HepG2 (cell line): Measurements from ENCODE around the gene SGMS1. TPM values are rescaled to one million over a fixed set of nuclear protein-coding genes. Genes with fewer than 3 reads are reported as not detected.

ENCODE experiments used
- ATAC-seq: fragments of 200-7000 bp; cut with Tn5 transposase; 3 replicates; pipeline ENCODE4 v1.9.1; 2020; ENCODE audit warnings: mild to moderate bottlenecking, moderate library complexity
- BruUV-seq: library from RNA; stranded (reverse); fragments of 400-500 nt; replicated peaks from 2 replicates; lab custom pipeline; 2021; lab: Mats Ljungman, UMichigan
- CTCF ChIA-PET: fragments of 300-600 bp; formaldehyde crosslinking; extraction: SDS; loops from one replicate; lab custom pipeline; 2021; ENCODE audit warnings: low total read pairs, inconsistent platforms, low intra/inter-chr PET ratio; lab: Yijun Ruan, JAX
- POLR2A ChIA-PET: fragments of 350-600 bp; sonication (Branson Sonifier 250); formaldehyde crosslinking; loops from one replicate; lab custom pipeline; 2020; ENCODE audit warnings: antibody characterized with exemption, inconsistent platforms; lab: Yijun Ruan, JAX
- DNase-seq: peaks from one replicate; pipeline ENCODE4 v3.0.0-alpha.2; 2015; ENCODE audit warnings: low spot score
- FAIRE-seq: peaks from 3 replicates; lab custom pipeline; 2011; peaks lifted over from hg19 to GRCh38; lab: Jason Lieb, UNC
- H2AFZ ChIP-seq: one replicate; pipeline ENCODE4 v1.6.1; 2011; ENCODE audit warnings: low read length, inconsistent platforms
- H3K27ac ChIP-seq: fragments of 300-600 bp; 3 replicates; pipeline ENCODE4 v1.8.0; 2011; ENCODE audit warnings: mixed run types, mild to moderate bottlenecking, mixed read lengths, low read length, inconsistent platforms; ENCODE audit not compliant: insufficient read depth; ENCODE audit errors: extremely low read length
- H3K27me3 ChIP-seq, 2 experiments: fragments of 200-600 bp in 1 of 2; 2 replicates in 1 of 2; 3 replicates in 1 of 2; pipeline versions ENCODE4 v1.6.0 to v1.8.0; 2011; ENCODE audit warnings: low read length in 2 of 2, mild to moderate bottlenecking in 2 of 2, moderate library complexity in 2 of 2, inconsistent platforms in 1 of 2; ENCODE audit not compliant: insufficient read depth in 2 of 2, control insufficient read depth in 1 of 2
- H3K36me3 ChIP-seq, 2 experiments: fragments of 200-600 bp in 1 of 2; replicated peaks in 1 of 2; 2 replicates in 1 of 2; 3 replicates in 1 of 2; pipeline versions ENCODE4 v1.5.1 to v1.8.0; 2011; ENCODE audit warnings: low read length in 2 of 2, inconsistent platforms in 1 of 2; ENCODE audit not compliant: insufficient read depth in 2 of 2, control insufficient read depth in 1 of 2
- H3K4me1 ChIP-seq: 2 replicates; pipeline ENCODE4 v1.5.1; 2012; ENCODE audit warnings: low read length, inconsistent platforms; ENCODE audit not compliant: insufficient read depth
- H3K4me2 ChIP-seq: 2 replicates; pipeline ENCODE4 v1.6.0; 2011; ENCODE audit warnings: low read depth, low read length, inconsistent platforms
- H3K4me3 ChIP-seq, 3 experiments: fragments of 200-600 bp in 1 of 3; sonication (generic), shearing (Covaris generic) in 1 of 3; replicated peaks in 1 of 3; 2 replicates each; pipeline ENCODE4 v1.5.1; 2011 to 2016; ENCODE audit warnings: low read length in 3 of 3, inconsistent platforms in 2 of 3, low read depth in 2 of 3, mild to moderate bottlenecking in 2 of 3, control low read depth in 1 of 3, mixed read lengths in 1 of 3; ENCODE audit not compliant: insufficient read depth in 1 of 3
- H3K79me2 ChIP-seq: one replicate; pipeline ENCODE4 v1.6.1; 2011; ENCODE audit warnings: low read length, inconsistent platforms; ENCODE audit not compliant: insufficient read depth
- H3K9ac ChIP-seq: 2 replicates; pipeline ENCODE4 v1.6.0; 2011; ENCODE audit warnings: mild to moderate bottlenecking, low read depth, low read length, inconsistent platforms; ENCODE audit not compliant: insufficient read depth
- H3K9me3 ChIP-seq: 2 replicates; pipeline ENCODE4 v1.5.1; 2012; ENCODE audit warnings: mild to moderate bottlenecking, low read length
- H4K20me1 ChIP-seq: 2 replicates; pipeline ENCODE4 v1.6.0; 2011; ENCODE audit warnings: inconsistent platforms, mild to moderate bottlenecking, low read length, moderate library complexity; ENCODE audit not compliant: insufficient read depth
- ATRX ChIP-seq: sonication (generic); formaldehyde crosslinking; IDR thresholded peaks from 2 replicates; pipeline ENCODE4 v1.4.0; 2020; ENCODE audit warnings: missing genetic modification reagents, borderline replicate concordance
- CEBPG ChIP-seq: IDR thresholded peaks from 2 replicates; pipeline ENCODE4 v1.6.1; 2016
- DMAP1 ChIP-seq: IDR thresholded peaks from 2 replicates; pipeline ENCODE4 v1.6.1; 2016
- GABPA ChIP-seq, 2 experiments: IDR thresholded peaks; 2 replicates each; pipeline ENCODE4 v1.6.1; 2011 to 2016; ENCODE audit warnings: low read depth in 2 of 2, low read length in 1 of 2, missing biosample characterization in 1 of 2, missing genetic modification characterization in 1 of 2
- MAZ ChIP-seq, 2 experiments: sonication (generic) in 1 of 2; formaldehyde crosslinking in 1 of 2; IDR thresholded peaks; 2 replicates each; pipeline versions ENCODE4 v1.5.0 to v1.6.1; 2012 to 2020; ENCODE audit warnings: low read depth in 2 of 2, mild to moderate bottlenecking in 2 of 2, borderline replicate concordance in 1 of 2, improper control_type of control experiment in 1 of 2, low read length in 1 of 2, missing genetic modification reagents in 1 of 2, moderate library complexity in 1 of 2
- MBNL3 ChIP-seq: fragments of 250-450 bp; sonication (Bioruptor Pico); conservative IDR thresholded peaks from 2 replicates; pipeline ENCODE4 v1.8.0; 2022; ENCODE audit warnings: mild to moderate bottlenecking, inconsistent platforms
- SP2 ChIP-seq: sonication (generic); formaldehyde crosslinking; IDR thresholded peaks from 2 replicates; pipeline ENCODE4 v1.5.1; 2020; ENCODE audit warnings: mild to moderate bottlenecking, missing genetic modification reagents
- ZBTB7A ChIP-seq: sonication (generic); formaldehyde crosslinking; IDR thresholded peaks from 2 replicates; pipeline ENCODE4 v1.8.0; 2022; ENCODE audit warnings: mild to moderate bottlenecking, missing genetic modification reagents
- ZBTB8A ChIP-seq: sonication (generic); formaldehyde crosslinking; IDR thresholded peaks from 2 replicates; pipeline ENCODE4 v1.4.0; 2020; ENCODE audit warnings: mild to moderate bottlenecking, low read depth, missing genetic modification reagents, borderline replicate concordance
- ZFP90 ChIP-seq: sonication (generic); formaldehyde crosslinking; IDR thresholded peaks from 2 replicates; pipeline ENCODE4 v1.8.0; 2022; ENCODE audit warnings: missing genetic modification reagents, mild to moderate bottlenecking, inconsistent platforms, borderline replicate concordance
- ZNF124 ChIP-seq: sonication (generic); formaldehyde crosslinking; IDR thresholded peaks from 2 replicates; pipeline ENCODE4 v1.4.0; 2020; ENCODE audit warnings: missing genetic modification reagents
- ZNF17 ChIP-seq: sonication (generic); formaldehyde crosslinking; IDR thresholded peaks from 2 replicates; pipeline ENCODE4 v1.5.0; 2020; ENCODE audit warnings: mild to moderate bottlenecking, missing genetic modification reagents
- ZNF274 ChIP-seq: sonication (generic); formaldehyde crosslinking; IDR thresholded peaks from 2 replicates; pipeline ENCODE4 v1.5.1; 2020; ENCODE audit warnings: mild to moderate bottlenecking, missing genetic modification reagents
- ZNF572 ChIP-seq: sonication (generic); formaldehyde crosslinking; IDR thresholded peaks from 2 replicates; pipeline ENCODE4 v1.5.1; 2020; ENCODE audit warnings: mild to moderate bottlenecking, missing genetic modification reagents
- ZNF619 ChIP-seq: sonication (generic); formaldehyde crosslinking; IDR thresholded peaks from 2 replicates; pipeline ENCODE4 v1.4.0; 2020; ENCODE audit warnings: mild to moderate bottlenecking, missing genetic modification reagents
- ZNF75D ChIP-seq: sonication (generic); formaldehyde crosslinking; IDR thresholded peaks from 2 replicates; pipeline ENCODE4 v1.8.1; 2023; ENCODE audit warnings: missing genetic modification reagents, mild to moderate bottlenecking, borderline replicate concordance
- WGBS: methylation state at CpG from one replicate; pipeline ENCODE4 v1.1.6; 2017; ENCODE audit warnings: low lambda C conversion rate; 5-methylcytosine and 5-hydroxymethylcytosine counted together
- in situ Hi-C: cut with HindIII; loops from 2 replicates; pipeline ENCODE4 v1.10.0; 2017; ENCODE audit warnings: low pct_unique_long_range_greater_than_20kb; ENCODE audit not compliant: extremely low pct_ligation_motif_present
- intact Hi-C: fragments of 100-400 bp; cut with micrococcal nuclease; formaldehyde crosslinking; loops from one replicate; pipeline ENCODE4 v1.10.0; 2022; ENCODE audit not compliant: unreplicated experiment
- polyA plus RNA-seq, 8 experiments: library from polyadenylated mRNA; depleted of rRNA in 3 of 8; stranded (reverse) in 7 of 8; unstranded in 1 of 8; fragments of >200 nt; fragmentation: Illumina TruSeq in 4 of 8; extraction: Trizol in 4 of 8; gene quantifications; 2 replicates each; pipeline versions ENCODE4 v1.2.1 to v1.2.3, GENCODE V29; 2011 to 2016; ENCODE audit warnings: low read depth in 4 of 8, missing spikeins in 1 of 8, mixed read lengths in 1 of 8; ENCODE audit not compliant: insufficient read depth in 1 of 8
- total RNA-seq, 5 experiments: library from RNA; depleted of rRNA; stranded (reverse); fragments of >200 nt; fragmentation: Illumina TruSeq; extraction: Trizol; gene quantifications; 2 replicates each; pipeline ENCODE4 v1.2.3, GENCODE V29; 2016; ENCODE audit warnings: low read depth in 1 of 5
- TF ChIP-seq, protein P1 (sequence below): sonication (generic); formaldehyde crosslinking; IDR thresholded peaks from 2 replicates; pipeline ENCODE4 v1.5.1; 2020; ENCODE audit warnings: mild to moderate bottlenecking, missing genetic modification reagents, moderate library complexity

The SGMS1 gene
- total and polyA plus RNA-seq, 2 of the 13 experiments (the other 11 are each of a cell fraction or from before 2014, with no cell fraction given), result 6.5 to 15.1 TPM

DNA sequence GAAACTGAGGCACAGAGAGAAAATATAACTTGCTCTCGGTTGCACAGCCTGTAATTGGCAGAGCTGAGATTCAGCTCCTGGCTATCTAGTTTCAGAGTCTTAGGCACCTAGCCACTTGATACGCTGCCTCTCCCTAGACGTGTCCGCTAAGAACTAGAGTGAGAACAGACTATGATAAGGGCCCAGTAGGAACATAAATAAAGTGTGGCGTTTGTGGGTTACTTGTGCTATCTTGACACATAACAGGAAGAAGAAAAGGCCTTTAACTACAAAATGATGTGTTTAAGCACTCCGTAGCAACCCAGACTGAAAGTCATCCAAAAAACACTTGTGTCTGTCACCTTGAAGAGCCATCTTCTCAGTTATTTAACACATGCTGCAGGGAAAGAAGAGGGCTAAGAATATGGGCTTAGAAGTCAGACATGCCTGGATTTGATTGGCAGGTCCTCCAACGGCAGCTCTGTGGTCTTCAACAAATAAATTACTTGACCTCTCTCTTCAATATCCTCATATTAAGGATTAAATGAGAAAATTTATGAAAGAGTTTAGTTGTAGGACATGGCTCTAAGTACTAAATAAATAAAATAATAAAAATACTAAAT, 96.2 kb downstream of the SGMS1 start:
- H3K36me3 ChIP-seq, result no peaks in the 10 kb centered on the region
- TF ChIP-seq ZNF572 (CRISPR knock-in tag) (no peak), DMAP1 (CRISPR knock-in tag) (no peak), MAZ (IDR thresholded peaks at IDR 0.05; ENCODE audit: borderline replicate concordance, low read depth, low read length) (no peak), MAZ (CRISPR knock-in tag; IDR thresholded peaks at IDR 0.05; ENCODE audit: low read depth) (no peak)
- TF ChIP-seq, protein P1, sequence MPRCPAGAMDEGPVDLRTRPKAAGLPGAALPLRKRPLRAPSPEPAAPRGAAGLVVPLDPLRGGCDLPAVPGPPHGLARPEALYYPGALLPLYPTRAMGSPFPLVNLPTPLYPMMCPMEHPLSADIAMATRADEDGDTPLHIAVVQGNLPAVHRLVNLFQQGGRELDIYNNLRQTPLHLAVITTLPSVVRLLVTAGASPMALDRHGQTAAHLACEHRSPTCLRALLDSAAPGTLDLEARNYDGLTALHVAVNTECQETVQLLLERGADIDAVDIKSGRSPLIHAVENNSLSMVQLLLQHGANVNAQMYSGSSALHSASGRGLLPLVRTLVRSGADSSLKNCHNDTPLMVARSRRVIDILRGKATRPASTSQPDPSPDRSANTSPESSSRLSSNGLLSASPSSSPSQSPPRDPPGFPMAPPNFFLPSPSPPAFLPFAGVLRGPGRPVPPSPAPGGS (CRISPR knock-in tag), result no peak
- TF ChIP-seq, all 625 proteins: peak for 0
- Histone ChIP-seq H3K27me3 (no peaks in the 10 kb centered on the region), H3K9ac (no peak overlapping the region), H3K4me2 (no peak overlapping the region), H3K27ac (no peak overlapping the region), H3K4me3 (no peak overlapping the region), H2AFZ (no peak overlapping the region), H3K4me1 (no peaks in the 10 kb centered on the region), H3K9me3 (no peaks in the 10 kb centered on the region), H4K20me1 (no peaks in the 10 kb centered on the region), H3K79me2 (no peaks in the 10 kb centered on the region)
- no TSS peak for BruUV-seq
- intact Hi-C loops (no loop called here), in situ Hi-C loops (no loop called here)
- ChIA-PET POLR2A (no interaction called here), CTCF (no interaction called here)
- ATAC-seq, result no peak
- DNase-seq, result no peak
- WGBS, result 94% methylated on average over 7 of the region's 7 CpGs
- no peak for FAIRE-seq

DNA sequence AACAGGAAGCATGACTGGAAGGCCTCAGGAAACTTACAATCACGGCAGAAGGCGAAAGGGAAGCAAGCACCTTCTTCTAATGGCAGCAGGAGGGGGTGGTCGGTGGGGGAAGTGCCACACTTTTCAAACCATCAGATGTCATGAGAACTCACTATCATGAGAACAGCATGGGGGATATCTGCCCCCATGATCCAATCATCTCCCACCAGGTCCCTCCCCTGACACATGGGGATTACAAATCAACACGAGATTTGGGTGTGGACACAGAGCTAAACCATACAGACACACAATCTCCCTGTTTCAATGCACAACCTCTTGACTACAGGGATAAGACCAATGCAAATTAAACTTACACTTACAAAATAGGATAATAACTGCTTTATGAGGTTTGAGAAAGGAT, 97.6 kb downstream of the SGMS1 start:
- H3K4me2 ChIP-seq, result no peak overlapping the region
- no peaks in the 10 kb centered on the region for H3K9me3 ChIP-seq
- ATAC-seq (no peak), DNase-seq (no peak), FAIRE-seq (no peak)
- CTCF ChIA-PET, result no interaction called here
- H2AFZ ChIP-seq, result no peak overlapping the region
- BruUV-seq, result no TSS peak
- 100% methylated on average over 4 of the region's 4 CpGs for WGBS
- H3K79me2 ChIP-seq, result no peaks in the 10 kb centered on the region
- H3K27me3 ChIP-seq, result no peaks in the 10 kb centered on the region
- in situ Hi-C loops, result no loop called here
- intact Hi-C loops, result no loop called here
- POLR2A ChIA-PET, result no interaction called here
- no peak overlapping the region for H3K9ac ChIP-seq
- H3K27ac ChIP-seq, result no peak overlapping the region
- no peak overlapping the region for H3K4me3 ChIP-seq
- no peak for TF ChIP-seq ATRX (CRISPR knock-in tag)
- no peak for TF ChIP-seq ZNF17 (CRISPR knock-in tag)
- TF ChIP-seq ZNF124, result no peak
- no peak for TF ChIP-seq ZBTB7A
- no peak; the same call in 1 of the 2 replicates for TF ChIP-seq GABPA (IDR thresholded peaks at IDR 0.05; ENCODE audit: low read depth, low read length)
- TF ChIP-seq GABPA (CRISPR knock-in tag; IDR thresholded peaks at IDR 0.05; ENCODE audit: low read depth), result no peak
- no peak for TF ChIP-seq MBNL3 (CRISPR knock-in tag)
- TF ChIP-seq SP2 (CRISPR knock-in tag), result no peak
- TF ChIP-seq CEBPG (CRISPR knock-in tag), result no peak
- no peak for TF ChIP-seq ZBTB8A
- no peak for TF ChIP-seq ZNF75D (CRISPR knock-in tag)
- TF ChIP-seq ZNF274 (CRISPR knock-in tag), result no peak
- no peak for TF ChIP-seq ZFP90 (CRISPR knock-in tag)
- no peak for TF ChIP-seq ZNF619 (CRISPR knock-in tag)
- no peaks in the 10 kb centered on the region for H3K4me1 ChIP-seq
- no peaks in the 10 kb centered on the region for H4K20me1 ChIP-seq
- no peaks in the 10 kb centered on the region for H3K36me3 ChIP-seq
